PC-3 (cell line): ENCODE data around the gene TXNRD1. TPM values are rescaled to one million over a fixed set of nuclear protein-coding genes. Genes with fewer than 3 reads are reported as not detected.
A peak's percentile ranks its signal among the peaks of the same experiment; 100 is the strongest.

Experiments used
- ATAC-seq: fragments of 200-7000 bp; cut with Tn5 transposase; 2 replicates; pipeline ENCODE4 v1.9.1; 2020; ENCODE audit warnings: mild to moderate bottlenecking, moderate library complexity
- BruUV-seq: library from RNA; stranded (reverse); fragments of 400-500 nt; replicated peaks from 2 replicates; lab custom pipeline; 2021; lab: Mats Ljungman, UMichigan
- CTCF ChIA-PET: fragments of 300-600 bp; sonication (Branson Sonifier 250); formaldehyde crosslinking; loops from one replicate; lab custom pipeline; 2022; ENCODE audit warnings: antibody characterized with exemption; lab: Charles Lee
- POLR2A ChIA-PET: fragments of 300-600 bp; sonication (Branson Sonifier 250); formaldehyde crosslinking; loops from one replicate; lab custom pipeline; 2022; ENCODE audit warnings: antibody characterized with exemption; ENCODE audit not compliant: unreplicated experiment; lab: Charles Lee
- DNase-seq: peaks from one replicate; pipeline ENCODE4 v3.0.0-alpha.2; 2015
- H2AFZ ChIP-seq: fragments of 300-600 bp; sonication (generic); 2 replicates; pipeline ENCODE4 v1.6.0; 2016; ENCODE audit warnings: antibody characterized with exemption, low read length
- H3F3A ChIP-seq: fragments of 300-600 bp; sonication (generic); one replicate; pipeline ENCODE4 v1.6.0; 2017; ENCODE audit warnings: antibody characterized with exemption, low read length, control low read depth, mild to moderate bottlenecking; ENCODE audit not compliant: unreplicated experiment
- H3K27ac ChIP-seq: fragments of 300-600 bp; sonication (generic); 2 replicates; pipeline ENCODE4 v1.5.1; 2016; ENCODE audit warnings: mild to moderate bottlenecking, low read length
- H3K27me3 ChIP-seq: fragments of 300-600 bp; sonication (generic); 2 replicates; pipeline ENCODE4 v1.6.1; 2016; ENCODE audit warnings: low read length, mixed read lengths
- H3K36me3 ChIP-seq: fragments of 300-600 bp; sonication (generic); 2 replicates; pipeline ENCODE4 v1.6.1; 2016; ENCODE audit warnings: low read depth, mixed run types, low read length, mixed read lengths
- H3K4me1 ChIP-seq: fragments of 300-600 bp; sonication (generic); 2 replicates; pipeline ENCODE4 v1.5.1; 2016; ENCODE audit warnings: low read length; ENCODE audit not compliant: insufficient read depth
- H3K4me2 ChIP-seq: fragments of 300-600 bp; sonication (generic); 2 replicates; pipeline ENCODE4 v1.6.0; 2016; ENCODE audit warnings: low read length
- H3K4me3 ChIP-seq: fragments of 300-600 bp; sonication (generic); 2 replicates; pipeline ENCODE4 v1.5.1; 2016; ENCODE audit warnings: mild to moderate bottlenecking, low read length, mixed read lengths
- H3K79me2 ChIP-seq: fragments of 300-600 bp; sonication (generic); 2 replicates; pipeline ENCODE4 v1.6.1; 2017; ENCODE audit warnings: low read length, mixed read lengths
- H3K9ac ChIP-seq: fragments of 300-600 bp; sonication (generic); 2 replicates; pipeline ENCODE4 v1.6.0; 2016; ENCODE audit warnings: mild to moderate bottlenecking, low read length
- H3K9me2 ChIP-seq: fragments of 300-600 bp; sonication (generic); replicated peaks from 2 replicates; pipeline ENCODE4 v1.6.1; 2016; ENCODE audit warnings: mixed run types, low read length, mixed read lengths
- H3K9me3 ChIP-seq: fragments of 300-600 bp; sonication (generic); 2 replicates; pipeline ENCODE4 v1.6.1; 2016; ENCODE audit warnings: low read length, mixed read lengths
- H4K20me1 ChIP-seq: fragments of 300-600 bp; sonication (generic); 2 replicates; pipeline ENCODE4 v1.6.1; 2016; ENCODE audit warnings: low read length, mixed read lengths
- CTCF ChIP-seq: fragments of 300-600 bp; sonication (generic); conservative IDR thresholded peaks from 2 replicates; pipeline ENCODE4 v1.5.1; 2017; ENCODE audit warnings: antibody characterized with exemption, low read depth, mild to moderate bottlenecking, low read length
- EZH2 ChIP-seq: fragments of 300-600 bp; sonication (generic); IDR thresholded peaks from one replicate; pipeline ENCODE4 v1.6.1; 2017; ENCODE audit warnings: antibody characterized with exemption, mild to moderate bottlenecking, low read length; ENCODE audit not compliant: unreplicated experiment
- EZH2phosphoT487 ChIP-seq: fragments of 300-600 bp; sonication (generic); IDR thresholded peaks from 2 replicates; pipeline ENCODE4 v1.6.1; 2018; ENCODE audit warnings: mild to moderate bottlenecking, antibody characterized with exemption, low read length, borderline replicate concordance
- intact Hi-C: fragments of 100-400 bp; cut with micrococcal nuclease; formaldehyde crosslinking; loops from 2 replicates; pipeline ENCODE4 v1.9.0; 2023
- total RNA-seq: library from RNA; depleted of rRNA; stranded (reverse); fragments of >200 nt; gene quantifications from 2 replicates; pipeline ENCODE4 v1.2.3, GENCODE V29; 2014

The TXNRD1 gene
- total RNA-seq, 1 experiment from 2014 or later = 419 TPM

GRCh38 chr12:104288635-104289274 is 73.2 kb downstream of the TXNRD1 start:
- peaks cover 54% of the 10 kb centered on the region for H3K4me1 ChIP-seq
- peak overlapping the region; percentile 98 for H3K27ac ChIP-seq
- H3K4me3 ChIP-seq = peak overlapping the region; percentile 88
- no peaks in the 10 kb centered on the region for H3K27me3 ChIP-seq
- CTCF ChIA-PET = interaction anchor here (1.2 kb wide), 1 partner anchor 13 kb away, joined by 3 read pairs; no protein-coding TSS in a partner anchor
- POLR2A ChIA-PET = interaction anchor here (0.6 to 1.5 kb wide), 3 partner anchors 11 to 118 kb away, joined by 5 to 9 read pairs (median 5); no protein-coding TSS in a partner anchor
- H3K36me3 ChIP-seq = peaks cover 45% of the 10 kb centered on the region
- intact Hi-C loops = loop anchor here (5.0 to 10.0 kb wide), 3 partner anchors 86 to 334 kb away; partner anchors contain the start of gene NFYB
- no TSS peak for BruUV-seq
- no peak for TF ChIP-seq EZH2phosphoT487
- 0 out of 2 replicates have a peak, but pooled peaks have one; percentile 14 for TF ChIP-seq CTCF
- H3K79me2 ChIP-seq = peaks cover 72% of the 10 kb centered on the region
- H3K9ac ChIP-seq = peak overlapping the region; percentile 93
- H3K9me2 ChIP-seq = no peaks in the 10 kb centered on the region
- peak; percentile 96 for DNase-seq
- H2AFZ ChIP-seq = no peak overlapping the region
- H4K20me1 ChIP-seq = peaks cover 51% of the 10 kb centered on the region
- peaks cover 23% of the 10 kb centered on the region for H3F3A ChIP-seq
- ATAC-seq = peak; percentile 36
- H3K9me3 ChIP-seq = no peaks in the 10 kb centered on the region
- peak overlapping the region; percentile 82 for H3K4me2 ChIP-seq

- peak; percentile 1 for DNase-seq
Observed at GRCh38 chr12:104290320-104290719, 74.7 kb downstream of the TXNRD1 start.

More at GRCh38 chr12:104290320-104290719, 74.7 kb downstream of the TXNRD1 start:
- Histone ChIP-seq H3K9ac (peak overlapping the region; percentile 93; the same call in 1 of the 2 replicates), H3K27ac (no peak overlapping the region), H2AFZ (no peak overlapping the region), H3K9me3 (no peaks in the 10 kb centered on the region), H3K4me1 (peaks cover 49% of the 10 kb centered on the region), H4K20me1 (peaks cover 62% of the 10 kb centered on the region), H3F3A (peaks cover 20% of the 10 kb centered on the region), H3K4me2 (peak overlapping the region; percentile 82), H3K4me3 (peak overlapping the region; percentile 88), H3K27me3 (no peaks in the 10 kb centered on the region), H3K79me2 (peaks cover 88% of the 10 kb centered on the region), H3K9me2 (no peaks in the 10 kb centered on the region), H3K36me3 (peaks cover 54% of the 10 kb centered on the region)
- intact Hi-C loops = no loop called here
- ChIA-PET CTCF (interaction anchor here (0.7 kb wide), 1 partner anchor 113 kb away, joined by 10 read pairs; no protein-coding TSS in a partner anchor), POLR2A (interaction anchor here (0.6 kb wide), 1 partner anchor 234 kb away, joined by 3 read pairs; no protein-coding TSS in a partner anchor)
- BruUV-seq = no TSS peak
- ATAC-seq = no peak
- TF ChIP-seq EZH2phosphoT487 (no peak), CTCF (no peak), EZH2 (no peak)
